Measurements from ENCODE around the gene SPATA33. TPM values are rescaled to one million over a fixed set of nuclear protein-coding genes. Genes with fewer than 3 reads are reported as not detected.

Gene SPATA33
- total RNA-seq, 1 experiment from 2014 or later: 17.4 TPM

GRCh38 chr16:89637379-89637778 lies 20.3 kb upstream of the SPATA33 start:
- Histone ChIP-seq H2BK15ac (ENCODE audit: low read depth, low read length) (no peak overlapping the region), H2BK5ac (ENCODE audit: insufficient read length, low read length) (no peak overlapping the region), H2AFZ (ENCODE audit: low read length) (no peak overlapping the region), H3K9ac (ENCODE audit: extremely low read depth, insufficient read length, low read length) (no peak overlapping the region), H3K23ac (ENCODE audit: insufficient read length, low read depth, low read length) (no peak overlapping the region), H4K20me1 (ENCODE audit: control insufficient read depth, insufficient read depth, insufficient read length) (no peaks in the 10 kb centered on the region), H3K79me2 (ENCODE audit: insufficient read depth, low read length) (no peaks in the 10 kb centered on the region), H3K4me1 (ENCODE audit: insufficient read depth, low read length) (no peaks in the 10 kb centered on the region), H2BK120ac (ENCODE audit: low read depth, low read length, poor library complexity, severe bottlenecking) (no peak overlapping the region), H2BK20ac (ENCODE audit: low read depth, low read length, poor library complexity, severe bottlenecking) (no peak overlapping the region), H3K27me3 (ENCODE audit: insufficient read depth, low read length) (peaks cover 2% of the 10 kb centered on the region; the same call in 1 of the 2 replicates), H3K4ac (ENCODE audit: low read depth, low read length) (no peak overlapping the region), H3K79me1 (ENCODE audit: insufficient read depth, low read depth, low read length, poor library complexity, severe bottlenecking) (no peaks in the 10 kb centered on the region), H3K18ac (ENCODE audit: insufficient read length, low read depth, low read length) (no peak overlapping the region), H3K27ac (ENCODE audit: insufficient read length, low read depth, low read length) (no peak overlapping the region), H2BK12ac (ENCODE audit: insufficient read length, low read depth, low read length) (no peak overlapping the region), H3K9me3 (ENCODE audit: control insufficient read depth, low read depth, low read length) (no peaks in the 10 kb centered on the region), H3T11ph (ENCODE audit: low read length) (no peak overlapping the region), H4K5ac (ENCODE audit: insufficient read length, low read depth, low read length) (no peak overlapping the region), H4K8ac (replicated peaks; ENCODE audit: insufficient read length, low read depth, low read length) (no peak overlapping the region), H2AK5ac (ENCODE audit: insufficient read length, low read length) (no peak overlapping the region), H3K14ac (ENCODE audit: insufficient read depth, low read length) (no peak overlapping the region), H3K4me2 (ENCODE audit: insufficient read depth, insufficient read length, low read length) (no peak overlapping the region), H3K56ac (ENCODE audit: insufficient read length, low read depth, low read length) (no peak overlapping the region), H3K23me2 (ENCODE audit: insufficient read length, low read depth, low read length, poor library complexity, severe bottlenecking) (no peaks in the 10 kb centered on the region), H4K91ac (ENCODE audit: insufficient read length, low read depth, low read length) (no peak overlapping the region)
- no peak overlapping the region for H3K4me3 Mint-ChIP-seq
- no peak for TF ChIP-seq CTCF (conservative IDR thresholded peaks at IDR 0.05)
- WGBS (ENCODE audit: extremely low coverage, insufficient read length, low lambda C conversion rate): no CpG with 5 or more reads among the region's 10 CpGs
- peaks cover 7 to 10% of the 10 kb centered on the region in 2 experiments for H3K4me1 Mint-ChIP-seq
- no peak for DNase-seq
- no peak overlapping the region for H3K27ac Mint-ChIP-seq
- H3K36me3 Mint-ChIP-seq (ENCODE audit: insufficient read depth in 1 of 3, low read depth in 3 of 3): no peaks in the 10 kb centered on the region
- no peaks in the 10 kb centered on the region for H3K9me3 Mint-ChIP-seq
- H3K27me3 Mint-ChIP-seq (ENCODE audit: low read depth): peaks cover 16% of the 10 kb centered on the region
